ENCODE data around the gene CFAP97D2. TPM values are rescaled to one million over a fixed set of nuclear protein-coding genes. Genes with fewer than 3 reads are reported as not detected.

The CFAP97D2 gene
- total and polyA plus RNA-seq, 2 donors from 2014 or later: not detected

DNA sequence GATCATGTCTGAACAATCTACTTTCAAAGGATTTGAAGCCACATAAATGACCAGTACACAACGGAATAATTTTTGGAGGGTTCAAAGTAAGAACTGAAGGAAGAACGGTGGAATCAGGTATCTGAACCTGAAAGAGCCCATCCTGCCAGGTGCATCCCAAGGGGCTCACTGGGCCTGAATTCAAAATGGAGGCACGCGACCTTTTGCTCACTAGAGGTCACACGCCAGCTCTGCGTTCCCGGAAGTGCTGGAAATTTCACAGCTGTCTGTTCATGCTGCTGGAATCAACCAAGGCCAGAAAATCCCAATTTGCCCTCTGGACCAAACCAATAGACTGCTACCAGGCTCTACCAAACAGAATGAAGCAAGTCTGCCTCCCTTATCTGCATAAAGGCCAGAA is 42.5 kb upstream of the CFAP97D2 start:
- no peak for TF ChIP-seq CTCF (IDR thresholded peaks at IDR 0.05; ENCODE audit: borderline replicate concordance, extremely low read depth, insufficient read depth)
- Histone ChIP-seq H3K36me3 (ENCODE audit: control insufficient read depth in 2 of 3, insufficient read depth in 3 of 3, low read length in 3 of 3) (peaks cover 0 to under 1% (median 0%) of the 10 kb centered on the region in 3 donors), H3K4me1 (ENCODE audit: control insufficient read depth in 2 of 3, insufficient read depth in 2 of 3, low read depth in 1 of 3, low read length in 3 of 3) (peaks cover 2 to 12% (median 4%) of the 10 kb centered on the region in 3 donors), H3K27me3 (ENCODE audit: control insufficient read depth, insufficient read depth, low read length) (no peaks in the 10 kb centered on the region), H3K27ac (ENCODE audit: low read depth in 2 of 2, low read length in 2 of 2) (no peak overlapping the region), H3K4me3 (ENCODE audit: low read length in 3 of 3) (no peak overlapping the region), H3K9ac (ENCODE audit: low read length in 3 of 3) (no peak overlapping the region), H3K9me3 (ENCODE audit: control insufficient read depth in 2 of 3, insufficient read depth in 1 of 3, low read length in 3 of 3) (no peaks in the 10 kb centered on the region)
- no peak for FAIRE-seq
- DNase-seq: peak in 2 of 5 donors; percentile 22 to 41
- intact Hi-C loops (cut with DNase I): no loop called here

GRCh38 chr13:114140131-114140905 is 38.7 kb upstream of the CFAP97D2 start:
- no peak overlapping the region for H3K27ac ChIP-seq (ENCODE audit: low read depth in 2 of 2, low read length in 2 of 2)
- H3K4me3 ChIP-seq (ENCODE audit: low read length in 3 of 3): no peak overlapping the region
- FAIRE-seq: no peak
- peaks cover 0 to 2% (median 0%) of the 10 kb centered on the region in 3 donors for H3K9me3 ChIP-seq (ENCODE audit: control insufficient read depth in 2 of 3, insufficient read depth in 1 of 3, low read length in 3 of 3)
- no peak overlapping the region for H3K9ac ChIP-seq (ENCODE audit: low read length in 3 of 3)
- H3K4me1 ChIP-seq (ENCODE audit: control insufficient read depth in 2 of 3, insufficient read depth in 2 of 3, low read depth in 1 of 3, low read length in 3 of 3): peaks cover 0 to 5% (median 4%) of the 10 kb centered on the region in 3 donors
- DNase-seq: peak in 2 of 5 donors; percentile 38 to 64
- intact Hi-C loops (cut with DNase I): no loop called here
- TF ChIP-seq CTCF (IDR thresholded peaks at IDR 0.05; ENCODE audit: borderline replicate concordance, extremely low read depth, insufficient read depth): no peak
- no peaks in the 10 kb centered on the region for H3K27me3 ChIP-seq (ENCODE audit: control insufficient read depth, insufficient read depth, low read length)
- H3K36me3 ChIP-seq (ENCODE audit: control insufficient read depth in 2 of 3, insufficient read depth in 3 of 3, low read length in 3 of 3): peaks cover 0 to 4% (median 0%) of the 10 kb centered on the region in 3 donors

DNA sequence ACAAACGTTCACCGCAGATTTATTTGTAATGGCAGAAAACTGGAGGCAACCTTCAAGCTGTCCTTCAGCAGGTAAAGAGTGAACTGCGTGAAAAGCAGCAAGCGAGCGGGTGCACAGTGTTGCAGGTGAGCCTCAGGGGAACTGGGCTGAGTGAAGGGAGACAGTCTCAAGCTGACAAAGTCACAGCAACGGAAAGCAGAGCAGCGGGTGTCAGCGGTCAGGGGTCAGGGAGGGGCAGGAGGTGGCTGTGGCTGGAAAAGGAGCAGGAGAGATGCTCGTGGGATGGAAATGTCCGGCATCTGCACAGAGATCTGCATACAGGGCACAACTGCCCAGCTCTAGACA is 38.2 kb upstream of the CFAP97D2 start:
- peaks cover 0 to 4% (median 0%) of the 10 kb centered on the region in 3 donors for H3K36me3 ChIP-seq (ENCODE audit: control insufficient read depth in 2 of 3, insufficient read depth in 3 of 3, low read length in 3 of 3)
- no peak for TF ChIP-seq CTCF (IDR thresholded peaks at IDR 0.05; ENCODE audit: borderline replicate concordance, extremely low read depth, insufficient read depth)
- peaks cover 0 to 2% (median 0%) of the 10 kb centered on the region in 3 donors for H3K9me3 ChIP-seq (ENCODE audit: control insufficient read depth in 2 of 3, insufficient read depth in 1 of 3, low read length in 3 of 3)
- H3K9ac ChIP-seq (ENCODE audit: low read length in 3 of 3): no peak overlapping the region
- H3K4me1 ChIP-seq (ENCODE audit: control insufficient read depth in 2 of 3, insufficient read depth in 2 of 3, low read depth in 1 of 3, low read length in 3 of 3): peaks cover 0 to 5% (median 4%) of the 10 kb centered on the region in 3 donors
- H3K27me3 ChIP-seq (ENCODE audit: control insufficient read depth, insufficient read depth, low read length): no peaks in the 10 kb centered on the region
- intact Hi-C loops (cut with DNase I): no loop called here
- DNase-seq (peak in 2 of 5 donors; percentile 41 to 49), FAIRE-seq (no peak)
- H3K4me3 ChIP-seq (ENCODE audit: low read length in 3 of 3): no peak overlapping the region
- no peak overlapping the region for H3K27ac ChIP-seq (ENCODE audit: low read depth in 2 of 2, low read length in 2 of 2)
